Stimulated activated CD8-positive, alpha-beta memory T cell treated with anti-CD3 and anti-CD28 coated beads, Interleukin-12 subunit alpha, Interleukin-12 subunit beta, amount 100 ng/mL, for 1 hour (primary cell): ENCODE data around the gene MARK3.

Source experiments
- DNase-seq: peaks from one replicate; pipeline ENCODE4 v3.0.0-alpha.2; 2020; ENCODE audit warnings: low read depth

The MARK3 gene

DNA sequence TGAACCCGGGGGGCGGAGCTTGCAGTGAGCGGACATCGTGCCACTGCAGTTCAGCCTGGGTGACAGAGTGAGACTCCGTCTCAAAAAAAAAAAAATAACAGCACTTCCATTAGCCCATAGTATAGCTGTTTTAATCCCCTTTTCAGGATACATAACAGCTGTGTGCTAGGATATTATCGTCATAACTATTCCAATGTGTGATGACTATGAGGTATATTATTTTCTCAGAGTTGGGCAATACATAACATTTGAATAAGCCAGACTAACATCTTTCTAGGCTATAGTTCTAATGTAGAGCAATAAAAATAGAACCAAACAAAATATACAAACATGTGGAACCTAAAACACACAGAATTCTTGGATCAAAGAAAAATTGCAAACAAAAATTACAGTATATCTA is 57.1 kb downstream of the MARK3 start:
- no peak for DNase-seq

- DNase-seq: no peak
These were observed 57.9 kb downstream of the MARK3 start for GRCh38 chr14:103443111-103443510.

GRCh38 chr14:103444837-103445524 is 59.8 kb downstream of the MARK3 start:
- no peak for DNase-seq

DNA sequence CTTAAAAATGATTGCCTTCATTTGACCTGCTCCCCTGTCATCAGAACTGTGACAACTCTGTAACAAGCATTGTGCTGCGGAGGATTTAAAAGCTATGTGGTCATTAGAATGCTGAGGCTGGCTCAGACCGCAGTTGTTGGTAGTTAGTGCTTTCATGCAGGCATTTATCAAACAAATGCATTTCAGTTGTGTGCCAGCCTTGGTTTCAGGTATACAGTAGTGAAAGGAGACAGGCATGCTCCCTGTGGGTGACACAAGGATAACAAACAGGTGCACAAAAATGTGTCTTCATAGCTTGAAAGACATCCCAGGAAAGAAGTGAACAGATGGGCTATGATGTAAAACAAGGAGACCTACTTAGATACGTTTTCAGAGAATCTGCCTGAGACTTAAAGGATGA is 60.6 kb downstream of the MARK3 start:
- DNase-seq: no peak

DNA sequence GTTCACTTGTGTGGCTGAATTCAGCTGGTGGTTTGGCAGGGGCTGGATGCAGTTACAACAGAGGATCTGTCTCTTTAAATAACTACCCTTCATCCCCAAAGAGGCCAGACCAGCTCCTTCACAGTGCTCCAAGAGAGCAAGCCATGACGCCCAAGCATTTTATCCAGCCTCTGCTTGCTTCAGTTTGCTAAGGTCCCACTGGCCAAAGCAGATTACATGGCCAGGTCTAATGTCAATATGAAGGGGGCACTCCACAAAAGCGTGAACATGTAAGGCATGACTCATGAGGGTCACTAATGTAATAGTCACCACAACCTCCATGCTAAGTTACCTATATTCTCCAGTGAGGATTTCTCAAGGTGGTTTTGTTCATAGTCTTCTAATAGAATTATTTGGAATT is 62.9 kb downstream of the MARK3 start:
- DNase-seq: no peak

- no peak for DNase-seq
These were observed 64.5 kb downstream of the MARK3 start for GRCh38 chr14:103449634-103450161.

DNA sequence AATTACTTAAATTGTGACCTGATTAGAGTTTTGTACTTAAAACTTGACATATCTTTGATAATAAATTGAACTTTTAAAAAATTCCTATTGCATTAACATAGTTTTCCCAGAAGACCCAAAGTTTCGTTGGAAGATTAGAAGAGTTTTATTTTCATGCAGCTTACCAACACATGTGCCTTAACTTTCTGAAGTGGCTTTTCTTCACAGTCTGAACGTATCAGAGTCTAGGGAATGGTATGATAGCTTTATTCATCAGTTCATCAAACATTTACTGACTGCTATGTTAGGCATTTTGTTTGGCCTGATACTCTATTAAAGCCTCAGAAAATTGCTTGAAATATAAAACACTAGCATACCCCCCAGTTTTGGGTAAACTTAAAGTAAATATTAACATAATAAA is 65.2 kb downstream of the MARK3 start:
- no peak for DNase-seq

GRCh38 chr14:103451401-103451800 is 66.2 kb downstream of the MARK3 start:
- DNase-seq: no peak

DNA sequence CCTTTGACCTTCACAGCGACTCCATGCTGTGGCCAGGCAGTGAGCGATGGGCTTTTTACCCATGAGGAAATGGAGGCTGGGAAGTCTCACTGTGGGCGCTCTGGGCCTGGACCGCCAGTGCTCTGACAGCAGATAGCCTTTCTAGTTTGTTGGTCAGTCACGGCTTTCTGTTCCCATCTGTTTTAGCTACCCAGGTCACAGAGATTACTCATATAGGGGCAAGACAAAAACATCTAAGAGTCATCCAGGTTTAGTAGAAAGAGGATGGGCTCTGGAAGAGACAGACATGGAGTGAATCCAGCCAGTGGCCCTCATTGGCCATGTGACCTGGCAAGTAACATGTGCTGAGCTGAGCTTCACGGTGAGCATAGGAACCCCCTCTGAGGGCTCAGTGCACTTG is 68.6 kb downstream of the MARK3 start:
- no peak for DNase-seq

DNA sequence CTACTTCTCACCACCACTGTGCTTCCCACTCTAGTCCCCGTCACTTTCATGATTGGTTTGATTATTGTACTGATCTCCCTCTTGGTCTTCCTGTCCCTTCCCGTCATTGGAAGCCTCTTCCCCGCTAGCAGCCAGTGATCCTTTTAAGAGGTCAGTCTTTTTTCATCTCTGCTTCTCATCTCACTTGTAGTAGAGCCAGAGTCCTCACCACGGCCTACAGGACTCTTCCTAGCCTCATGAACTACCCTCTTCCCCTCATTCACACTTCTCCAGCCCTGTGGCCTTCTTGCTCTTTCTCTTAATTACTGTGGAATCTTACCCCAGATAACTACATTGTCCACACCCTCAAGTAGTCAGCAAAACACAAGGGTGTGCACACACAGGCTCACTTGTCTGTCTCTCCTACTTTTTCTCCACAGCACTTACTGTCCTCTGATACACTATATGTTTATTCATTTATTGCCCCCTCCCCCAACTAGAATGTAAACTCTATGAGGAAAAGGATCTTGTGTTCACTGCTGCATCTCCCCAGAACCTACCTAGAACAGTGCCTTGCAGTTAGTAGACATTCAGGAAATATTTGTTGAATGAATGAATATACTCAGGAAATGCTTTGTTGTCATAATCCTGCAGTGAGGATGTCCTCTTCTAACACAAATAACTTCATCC is 71.1 kb downstream of the MARK3 start:
- DNase-seq: no peak

DNA sequence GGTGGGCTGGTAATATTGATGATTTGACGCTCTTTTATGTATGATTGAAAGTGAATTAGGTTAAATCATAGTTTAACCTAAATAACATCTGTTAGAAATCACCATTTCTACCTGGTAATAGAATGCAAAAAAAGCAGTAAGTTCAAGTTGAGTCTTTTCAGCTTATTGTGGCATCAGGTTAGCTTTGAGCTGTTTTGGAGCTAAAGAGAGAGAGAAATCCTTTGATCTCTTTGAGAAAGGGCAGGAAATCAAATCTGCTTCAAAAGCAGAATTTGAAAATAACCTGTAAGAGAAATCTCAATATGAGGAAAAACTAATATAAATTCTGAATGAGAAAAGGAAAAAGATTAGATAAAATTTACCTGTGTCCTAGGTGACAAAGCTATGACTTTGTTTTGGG is 75.2 kb downstream of the MARK3 start:
- no peak for DNase-seq

- DNase-seq: no peak
These were observed 77.9 kb downstream of the MARK3 start for GRCh38 chr14:103463149-103463548.

GRCh38 chr14:103463851-103464250 is 78.6 kb downstream of the MARK3 start:
- no peak for DNase-seq

GRCh38 chr14:103472939-103473338 is 87.7 kb downstream of the MARK3 start:
- no peak for DNase-seq

DNA sequence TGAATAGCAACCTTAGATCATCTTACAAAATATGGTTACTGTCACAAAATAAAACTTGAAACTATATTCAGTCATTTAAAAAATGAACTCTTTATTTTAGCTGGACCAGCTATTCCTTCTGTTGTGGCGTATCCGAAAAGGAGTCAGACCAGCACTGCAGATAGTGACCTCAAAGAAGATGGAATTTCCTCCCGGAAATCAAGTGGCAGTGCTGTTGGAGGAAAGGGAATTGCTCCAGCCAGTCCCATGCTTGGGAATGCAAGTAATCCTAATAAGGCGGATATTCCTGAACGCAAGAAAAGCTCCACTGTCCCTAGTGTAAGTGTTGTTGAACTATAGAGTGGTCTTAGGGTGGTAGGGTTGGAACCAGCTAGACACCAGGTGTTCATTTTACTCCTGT is 89.7 kb downstream of the MARK3 start:
- DNase-seq: no peak

GRCh38 chr14:103476065-103476464 is 90.8 kb downstream of the MARK3 start:
- no peak for DNase-seq

- DNase-seq: no peak
These were observed 91.4 kb downstream of the MARK3 start for GRCh38 chr14:103476631-103477030.

GRCh38 chr14:103480595-103480994 is 95.4 kb downstream of the MARK3 start:
- no peak for DNase-seq

DNA sequence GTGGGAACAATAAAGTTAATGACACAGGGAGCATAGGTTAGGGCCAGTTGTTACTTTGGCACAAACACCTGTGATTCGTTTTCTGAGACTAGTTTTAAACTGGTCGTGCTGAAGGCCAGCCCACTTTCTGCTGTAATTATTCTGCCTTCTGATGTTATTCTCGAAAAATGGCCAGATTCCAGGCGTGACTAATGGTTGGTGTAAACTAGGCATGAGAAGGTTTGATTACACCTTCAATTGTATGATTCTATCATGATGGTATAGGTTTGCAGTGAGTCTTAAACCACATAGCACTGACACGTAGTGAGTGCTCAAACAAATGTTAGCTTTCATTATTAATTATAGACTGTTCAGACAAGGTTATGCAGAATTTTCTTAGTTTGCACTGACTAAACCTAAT is 98.4 kb downstream of the MARK3 start:
- no peak for DNase-seq

GRCh38 chr14:103485504-103485903 is 100.3 kb downstream of the MARK3 start:
- DNase-seq: no peak

DNA sequence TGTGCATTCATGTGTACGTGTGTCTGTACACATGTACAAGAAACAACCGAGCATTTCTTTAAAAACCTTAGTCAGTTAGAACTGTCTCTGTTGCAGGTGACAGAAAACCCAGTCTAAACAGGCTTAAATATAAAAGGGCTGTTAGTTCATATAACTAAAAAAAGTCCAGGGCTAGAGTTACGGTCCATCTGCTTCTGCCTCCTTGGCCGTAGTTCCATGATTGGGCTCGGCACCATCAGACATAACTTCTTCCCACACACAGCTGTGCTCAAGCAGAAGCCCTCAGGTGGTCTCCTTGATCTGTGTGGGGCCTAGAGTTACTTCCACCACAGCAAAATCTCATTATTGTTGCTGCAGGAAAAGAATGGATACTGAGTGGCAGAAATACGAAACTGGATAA is 102.9 kb downstream of the MARK3 start:
- DNase-seq: no peak

- DNase-seq: no peak
These were observed 103.7 kb downstream of the MARK3 start for GRCh38 chr14:103488960-103489359.

GRCh38 chr14:103489621-103490020 is 104.4 kb downstream of the MARK3 start:
- no peak for DNase-seq

DNA sequence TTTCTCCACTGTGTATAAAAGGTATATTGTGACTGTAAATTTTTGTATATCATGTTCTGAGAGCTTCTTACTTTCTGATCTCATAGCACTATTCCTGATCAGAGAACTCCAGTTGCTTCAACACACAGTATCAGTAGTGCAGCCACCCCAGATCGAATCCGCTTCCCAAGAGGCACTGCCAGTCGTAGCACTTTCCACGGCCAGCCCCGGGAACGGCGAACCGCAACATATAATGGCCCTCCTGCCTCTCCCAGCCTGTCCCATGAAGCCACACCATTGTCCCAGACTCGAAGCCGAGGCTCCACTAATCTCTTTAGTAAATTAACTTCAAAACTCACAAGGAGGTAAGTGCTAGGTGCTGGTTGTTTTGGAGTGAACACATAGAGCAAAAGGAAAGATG is 106.5 kb downstream of the MARK3 start:
- no peak for DNase-seq
